Cardiac septum (tissue), 1 donor: ENCODE measurements around the gene TMEM221. TPM values are rescaled to one million over a fixed set of nuclear protein-coding genes. Genes with fewer than 3 reads are reported as not detected.
"Not testable (repeated sequence)": the region's sequence is repeated elsewhere in the genome, so short reads cannot be mapped to it uniquely, and the experiment has no call there.

Experiments
- DNase-seq: peaks from one replicate; pipeline ENCODE4 v3.0.0-alpha.2; 2020; ENCODE audit warnings: low spot score
- intact Hi-C: fragments of 100-400 bp; cut with DNase I; formaldehyde crosslinking; loops from one replicate; pipeline ENCODE4 v1.14.0; 2022
- total RNA-seq: library from RNA; stranded (reverse); fragmentation: NEBNext Ultra II Directional; extraction: Animal tissue kit (Norgen Biotek cat#: 25700); gene quantifications from one replicate; pipeline ENCODE4 v1.2.1, GENCODE V29; 2021
- donor health status: DM: no; HTN: no; CAD: no.

Gene TMEM221
- total RNA-seq, 1 donor from 2014 or later: not detected

- intact Hi-C loops, DNase-seq: not testable (repeated sequence)
Observed at GRCh38 chr19:17475011-17475540, 26.6 kb upstream of the TMEM221 start.

DNA sequence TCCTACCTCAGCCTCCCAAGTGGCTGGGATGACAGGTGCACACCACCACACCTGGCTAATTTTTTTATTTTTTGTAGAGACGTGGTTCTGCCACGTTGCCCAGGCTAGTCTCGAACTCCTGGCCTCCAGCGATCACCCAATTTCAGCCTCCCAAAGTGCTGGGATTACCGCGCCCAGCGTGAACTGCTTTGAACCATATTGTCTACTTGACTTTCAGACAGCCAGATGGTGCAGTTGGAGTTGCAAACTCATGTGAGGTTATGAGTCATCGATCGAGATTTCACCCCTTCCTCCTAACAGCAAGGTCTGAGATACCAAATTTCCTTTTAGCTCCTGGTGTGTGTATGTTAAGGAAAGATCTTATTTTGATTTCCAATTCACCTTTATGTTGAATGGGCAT lies 24.6 kb upstream of the TMEM221 start:
- intact Hi-C loops: no loop called here
- no peak for DNase-seq

- intact Hi-C loops: no loop called here
Observed at GRCh38 chr19:17471410-17472125, 23.1 kb upstream of the TMEM221 start.

GRCh38 chr19:17470068-17470841 lies 21.8 kb upstream of the TMEM221 start, which contains the start of gene SLC27A1:
SLC27A1 (plus strand) TSS chr19:17470524; CDS start chr19:17470541, 17 bp downstream.
- peak; percentile 98 for DNase-seq
- intact Hi-C loops: no loop called here

More at GRCh38 chr19:17471410-17472125, 23.1 kb upstream of the TMEM221 start:
- DNase-seq: no peak

DNA sequence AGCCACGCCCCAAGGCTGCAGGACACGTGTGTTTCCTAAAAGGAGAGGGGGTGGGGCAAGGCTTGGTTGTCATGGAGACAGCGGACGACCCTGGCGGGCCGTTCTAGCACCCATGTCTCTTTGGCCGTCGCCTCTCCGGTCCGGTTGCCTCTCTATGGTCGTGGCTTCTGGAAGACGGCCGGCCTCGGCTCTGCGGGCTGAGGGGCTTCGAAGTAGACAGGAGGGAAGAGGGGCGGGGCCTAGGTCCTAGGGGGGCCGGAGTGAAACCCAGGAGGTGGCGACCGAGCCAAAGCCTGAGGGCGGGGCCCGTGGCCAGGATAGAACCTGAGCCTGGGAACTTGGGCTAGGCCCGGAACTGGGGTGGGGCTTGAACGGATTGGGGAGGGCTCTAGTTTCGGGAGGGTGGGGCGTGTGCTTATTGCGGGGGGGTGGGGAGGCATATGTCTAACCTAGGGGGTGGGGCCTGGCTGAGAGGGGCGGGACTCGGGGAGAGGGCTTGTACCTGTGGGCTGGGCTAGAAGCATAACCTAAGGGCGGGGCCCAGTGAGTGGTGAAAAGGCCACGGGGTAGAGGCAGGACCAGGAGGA lies 21.1 kb upstream of the TMEM221 start:
- peak; percentile 96 for DNase-seq
- intact Hi-C loops: loop anchor here (5.0 kb wide), 2 partner anchors 77 to 122 kb away; partner anchors contain the start of gene CCDC194

GRCh38 chr19:17469092-17469480 lies 20.6 kb upstream of the TMEM221 start:
- DNase-seq: no peak
- intact Hi-C loops: loop anchor here (5.0 kb wide), 2 partner anchors 77 to 122 kb away; partner anchors contain the start of gene CCDC194

DNA sequence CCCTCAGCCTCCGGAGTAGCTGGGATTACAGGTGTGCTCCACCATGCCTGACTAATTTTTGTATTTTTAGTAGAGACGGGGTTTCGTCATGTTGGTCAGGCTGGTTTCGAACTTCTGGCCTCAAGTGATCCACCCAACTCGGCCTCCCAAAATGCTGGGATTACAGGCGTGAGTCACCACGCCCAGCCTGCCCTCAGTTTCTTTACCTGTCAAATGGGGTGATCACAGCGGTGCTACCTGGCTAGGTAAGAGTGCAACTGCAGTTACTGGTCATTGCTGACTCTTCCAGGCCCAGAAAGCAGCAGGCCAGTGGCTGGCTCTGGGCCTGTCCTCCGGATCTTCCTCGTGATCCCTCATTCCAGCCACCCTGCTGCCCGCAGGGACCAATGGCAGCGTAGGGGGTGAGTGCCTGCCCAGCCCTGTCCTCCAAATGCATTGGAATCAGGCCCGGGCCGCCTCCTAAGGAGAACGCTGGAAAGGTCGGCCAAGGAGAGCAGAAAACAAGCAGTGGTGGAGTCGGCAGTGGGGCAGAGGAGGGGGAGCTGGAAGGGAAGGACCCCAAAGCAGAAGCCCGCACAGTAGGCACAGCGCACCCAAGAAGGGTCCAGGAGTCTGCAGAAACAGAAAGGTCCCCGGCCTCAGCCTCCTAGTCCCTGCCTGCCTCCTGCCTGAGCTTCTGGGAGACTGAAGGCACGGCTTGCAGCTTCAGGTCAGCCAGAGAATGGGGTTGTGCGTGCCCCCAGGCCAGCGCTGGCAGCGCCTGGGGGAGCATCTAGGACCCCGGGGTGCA lies 20.0 kb upstream of the TMEM221 start:
- DNase-seq: peak; percentile 90
- intact Hi-C loops: loop anchor here (5.0 kb wide), 2 partner anchors 76 to 121 kb away; partner anchors contain the start of gene CCDC194

DNA sequence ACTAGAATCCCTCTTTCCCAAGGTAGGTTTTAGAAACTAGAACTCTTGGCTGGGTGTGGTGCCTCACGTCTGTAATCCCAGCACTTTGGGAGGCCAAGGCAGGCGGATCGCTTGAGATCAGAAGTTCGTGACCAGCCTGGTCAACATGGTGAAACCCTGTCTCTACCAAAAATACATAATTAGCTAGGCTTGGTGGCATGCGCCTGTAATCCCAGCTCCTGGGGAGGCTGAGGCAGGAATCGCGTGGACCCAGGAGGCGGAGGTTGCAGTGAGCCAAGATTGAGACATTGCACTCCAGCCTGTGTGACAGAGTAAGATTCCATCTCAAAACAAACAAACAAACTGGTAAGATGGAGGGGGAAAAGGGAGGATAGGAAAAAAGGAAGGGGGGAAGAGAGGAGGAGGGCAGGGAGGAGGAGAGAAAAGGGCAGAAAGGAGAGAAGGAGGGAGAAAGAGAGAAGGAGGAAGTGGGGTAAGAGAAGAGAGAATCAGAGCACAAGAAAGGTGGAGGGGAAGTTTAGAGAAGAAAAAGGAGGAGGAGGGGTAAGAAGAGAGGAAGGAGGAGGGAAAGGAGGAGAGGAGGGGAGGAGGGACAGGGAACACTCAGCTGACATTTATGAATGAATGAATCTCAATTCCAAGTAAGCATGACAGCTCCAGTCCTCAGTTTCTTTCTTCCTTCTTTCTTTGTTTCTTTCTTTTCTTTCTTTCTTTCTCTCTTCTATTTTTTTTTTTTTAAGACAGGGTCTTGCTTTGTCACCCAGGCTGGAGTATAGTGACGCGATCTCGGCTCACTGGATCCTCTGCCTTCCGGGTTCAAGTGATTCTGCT lies 19.2 kb upstream of the TMEM221 start:
- intact Hi-C loops: loop anchor here (5.0 kb wide), 2 partner anchors 75 to 120 kb away; partner anchors contain the start of gene CCDC194
- no peak for DNase-seq

DNA sequence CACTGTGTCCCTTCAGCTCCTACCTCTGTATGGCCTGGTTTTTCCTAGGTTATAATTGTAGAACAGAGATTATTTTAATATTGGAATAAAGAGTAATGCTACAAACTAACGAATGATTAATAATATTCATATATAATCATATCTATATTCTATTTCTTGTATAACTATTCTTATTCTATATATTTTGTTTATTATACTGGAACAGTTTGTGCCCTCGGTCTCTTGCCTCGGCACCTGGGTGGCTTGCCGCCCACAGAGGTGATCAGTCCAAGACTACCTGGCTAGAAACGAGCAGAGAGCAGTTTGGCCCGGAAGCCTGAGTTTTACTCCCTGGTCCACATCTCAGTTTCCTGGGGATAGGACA lies 18.0 kb upstream of the TMEM221 start:
- intact Hi-C loops: loop anchor here (5.0 kb wide), 2 partner anchors 74 to 119 kb away; partner anchors contain the start of gene CCDC194
- no peak for DNase-seq

GRCh38 chr19:17460372-17461230 lies 12.1 kb upstream of the TMEM221 start, which contains the start of gene NXNL1:
NXNL1 (minus strand) TSS chr19:17460926; CDS start chr19:17460869, 57 bp downstream.
- no peak for DNase-seq
- intact Hi-C loops: no loop called here

GRCh38 chr19:17458970-17459369 lies 10.5 kb upstream of the TMEM221 start:
- no peak for DNase-seq
- intact Hi-C loops: no loop called here

GRCh38 chr19:17457616-17458015 lies 9.1 kb upstream of the TMEM221 start:
- no peak for DNase-seq
- intact Hi-C loops: no loop called here

GRCh38 chr19:17456127-17456526 lies 7.7 kb upstream of the TMEM221 start:
- no peak for DNase-seq
- intact Hi-C loops: no loop called here

DNA sequence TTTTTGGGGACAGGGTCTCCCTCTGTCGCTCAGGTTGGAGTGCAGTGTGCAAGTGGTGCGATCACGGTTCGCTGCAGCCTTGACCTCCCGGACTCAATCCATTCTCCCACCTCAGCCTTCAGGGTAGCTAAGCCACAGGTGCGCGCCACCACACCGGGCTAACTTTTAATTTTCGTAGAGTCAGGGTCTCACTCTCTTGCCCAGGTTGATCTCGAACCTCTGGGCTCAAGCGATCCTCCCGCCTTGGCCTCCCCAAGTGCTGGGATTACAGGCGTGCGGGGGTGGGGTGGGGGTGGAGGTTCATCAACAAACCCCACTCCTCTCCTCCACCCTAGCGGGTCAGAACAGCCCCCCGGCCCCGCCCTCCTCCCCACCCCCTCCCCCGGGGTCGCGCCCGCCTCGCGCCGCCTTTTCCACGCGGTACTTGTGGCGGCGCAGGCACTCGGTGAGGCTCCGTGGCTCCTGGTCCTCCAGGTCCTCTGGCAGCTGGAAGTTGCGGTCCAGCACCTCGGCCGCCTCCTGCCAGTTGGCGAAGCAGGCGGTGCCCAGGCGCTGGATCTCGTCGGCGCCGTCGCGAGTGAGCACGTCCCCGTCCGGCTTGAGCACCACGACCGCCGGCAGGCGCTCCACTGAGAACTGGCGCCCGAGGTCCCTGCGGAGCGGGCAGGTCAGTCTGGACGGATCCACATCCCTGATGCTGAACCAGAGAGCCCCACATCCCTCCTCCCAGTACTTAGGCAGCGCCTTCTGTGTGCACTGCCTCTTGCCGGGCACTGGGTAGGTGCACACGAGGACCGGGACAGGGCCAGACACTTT lies 7.0 kb upstream of the TMEM221 start:
- intact Hi-C loops: no loop called here
- no peak for DNase-seq

DNA sequence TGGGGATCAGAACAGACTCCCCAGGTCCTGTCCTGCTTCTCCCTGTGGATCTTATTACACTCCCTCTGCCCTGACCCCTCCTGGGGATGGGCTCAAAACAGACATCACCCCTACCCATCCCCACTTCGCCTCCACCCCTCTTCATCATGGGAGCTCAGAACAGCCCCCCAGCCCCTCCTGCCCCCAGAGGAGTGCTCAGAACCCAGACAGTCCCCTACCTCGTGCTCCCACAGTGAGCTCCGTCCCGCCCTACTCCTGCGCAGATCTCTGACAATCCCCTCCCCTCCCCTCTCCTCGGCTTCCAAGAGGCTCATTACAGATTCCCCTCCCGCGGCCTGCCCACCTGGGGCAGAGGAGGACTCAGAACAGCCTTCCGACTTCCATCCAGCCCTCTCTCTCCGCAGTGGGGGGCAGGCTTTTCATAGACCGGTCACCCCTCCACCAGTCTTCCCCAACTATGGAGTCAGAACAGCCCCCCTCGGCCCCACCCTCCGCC lies 6.2 kb upstream of the TMEM221 start:
- intact Hi-C loops: no loop called here

GRCh38 chr19:17451820-17452219 lies 3.4 kb upstream of the TMEM221 start:
- no peak for DNase-seq
- intact Hi-C loops: no loop called here

More for the DNA sequence above, 6.2 kb upstream of the TMEM221 start:
- DNase-seq: no peak
